ENCODE data around the gene PDF.
"Not testable (repeated sequence)": the region's sequence is repeated elsewhere in the genome, so short reads cannot be mapped to it uniquely, and the experiment has no call there.

PDF gene

GRCh38 chr16:69314534-69314933 lies 15.9 kb downstream of the PDF start:
- no peak for DNase-seq

DNA sequence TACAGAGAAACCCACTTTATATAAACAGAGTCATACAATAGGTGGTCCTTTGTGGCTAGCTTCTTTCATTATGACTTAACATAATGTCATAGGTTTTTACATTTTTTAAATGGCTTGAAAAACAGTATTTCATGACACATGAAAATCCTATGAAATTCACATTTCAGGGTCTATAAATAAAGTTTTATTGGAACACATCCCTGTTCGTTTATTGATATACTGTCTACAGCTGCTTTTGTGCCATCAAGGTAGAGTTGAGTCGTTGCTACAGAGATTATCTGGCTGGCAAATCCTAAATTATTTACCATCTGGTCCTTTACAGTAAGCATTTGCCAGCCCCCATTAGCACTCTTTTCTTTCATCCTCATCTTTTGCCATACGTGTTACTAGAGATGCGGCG lies 16.9 kb downstream of the PDF start:
- no peak for DNase-seq

DNA sequence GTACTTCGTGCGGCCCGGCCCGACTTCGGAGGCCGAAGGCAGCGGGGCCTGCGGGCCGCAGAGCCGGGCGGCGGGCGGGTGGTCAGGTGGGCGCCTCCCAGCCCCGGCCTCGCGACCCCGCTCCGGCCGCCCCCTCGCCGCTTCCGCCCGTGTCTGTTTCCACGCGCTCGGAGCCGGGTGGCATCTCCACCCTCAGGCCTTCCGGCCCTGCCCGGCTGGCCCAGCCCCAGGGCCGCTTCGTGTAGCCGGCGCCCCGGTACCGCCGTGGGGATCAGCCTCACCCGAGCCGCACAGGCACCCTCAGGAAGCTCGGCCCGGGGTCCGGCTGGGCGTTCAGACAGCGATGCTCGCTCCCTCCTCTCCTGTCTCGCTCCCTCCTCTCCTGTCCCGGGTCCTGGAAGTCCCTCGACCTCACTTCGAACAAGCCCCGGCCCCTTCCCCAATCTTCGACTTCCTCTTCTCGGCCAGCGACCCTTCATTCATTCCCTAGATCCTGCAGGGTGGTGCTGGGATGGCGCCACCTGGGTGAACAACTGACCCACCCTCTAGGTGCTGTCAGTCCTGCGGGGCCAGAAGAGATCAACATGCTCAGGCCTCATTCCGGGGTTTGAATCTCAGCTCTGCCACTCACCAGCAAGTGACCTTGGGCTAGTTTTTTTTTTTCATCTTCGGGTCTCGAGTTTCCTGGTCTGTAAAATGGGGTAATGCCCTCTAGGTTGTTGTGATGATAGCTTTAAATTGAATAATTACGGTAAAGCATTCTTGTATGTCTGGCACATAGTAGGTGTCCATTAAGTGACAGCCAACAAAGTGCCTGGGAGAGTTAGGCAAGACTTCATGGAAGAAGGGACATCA lies 18.6 kb downstream of the PDF start:
- DNase-seq, result no peak

GRCh38 chr16:69310653-69311532 lies 19.5 kb downstream of the PDF start, which contains the start of gene VPS4A:
Gene VPS4A, plus strand, starts transcription at chr16:69311350. Its CDS starts 162 bp downstream, at chr16:69311512.
- peak; percentile 98 for DNase-seq

- no peak for DNase-seq
These were observed 21.1 kb downstream of the PDF start for GRCh38 chr16:69309316-69309715.

- DNase-seq, result no peak
These were observed 22.5 kb downstream of the PDF start for GRCh38 chr16:69307856-69308255.

DNA sequence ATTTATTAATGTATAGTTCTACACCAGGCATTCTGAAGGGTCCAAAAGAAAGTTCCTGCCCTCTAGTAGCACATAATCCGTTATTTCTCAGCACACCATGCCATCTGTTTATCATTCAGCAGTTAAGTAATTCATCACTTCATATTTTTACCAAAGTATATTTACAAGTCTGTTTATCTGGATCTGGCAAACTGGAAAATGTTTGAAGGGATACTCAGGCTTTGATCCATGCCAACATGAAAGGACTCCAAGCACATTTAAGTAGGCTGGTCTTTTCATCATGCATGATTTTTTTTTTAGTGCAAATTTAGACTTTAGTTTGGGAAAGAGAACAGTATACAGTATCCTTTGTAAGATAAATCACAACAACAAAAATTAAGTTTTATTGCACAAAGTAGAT lies 23.3 kb downstream of the PDF start:
- DNase-seq, result no peak

- DNase-seq, result peak; percentile 73
These were observed 24.4 kb downstream of the PDF start for GRCh38 chr16:69306031-69306430.

GRCh38 chr16:69302301-69302700 lies 28.1 kb downstream of the PDF start:
- DNase-seq, result no peak

GRCh38 chr16:69301861-69302260 lies 28.5 kb downstream of the PDF start:
- no peak for DNase-seq

GRCh38 chr16:69301187-69301586 lies 29.2 kb downstream of the PDF start:
- DNase-seq, result no peak

DNA sequence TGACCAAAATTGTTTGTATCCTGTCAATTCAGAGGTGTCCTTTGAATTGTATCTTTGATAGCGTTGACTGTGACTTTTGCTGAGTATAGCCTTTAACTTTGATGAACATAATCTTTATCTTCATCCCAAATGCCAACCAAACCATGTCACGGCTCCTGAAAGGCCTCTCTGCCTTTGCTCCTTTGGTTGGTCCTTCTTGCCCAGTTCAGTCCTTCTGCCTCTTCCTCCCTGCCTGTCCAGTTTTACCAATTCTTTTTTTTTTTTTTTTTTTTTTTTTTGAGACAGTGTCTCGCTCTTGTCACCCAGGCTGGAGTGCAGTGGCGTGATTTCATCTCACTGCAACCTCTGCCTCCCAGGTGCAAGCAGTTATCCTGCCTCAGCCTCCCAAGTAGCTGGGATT lies 32.1 kb downstream of the PDF start:
- no peak for DNase-seq

- not testable (repeated sequence) for DNase-seq
These were observed 33.6 kb downstream of the PDF start for GRCh38 chr16:69296771-69297170.

- no peak for DNase-seq
These were observed 36.3 kb downstream of the PDF start for GRCh38 chr16:69294051-69294450.

DNA sequence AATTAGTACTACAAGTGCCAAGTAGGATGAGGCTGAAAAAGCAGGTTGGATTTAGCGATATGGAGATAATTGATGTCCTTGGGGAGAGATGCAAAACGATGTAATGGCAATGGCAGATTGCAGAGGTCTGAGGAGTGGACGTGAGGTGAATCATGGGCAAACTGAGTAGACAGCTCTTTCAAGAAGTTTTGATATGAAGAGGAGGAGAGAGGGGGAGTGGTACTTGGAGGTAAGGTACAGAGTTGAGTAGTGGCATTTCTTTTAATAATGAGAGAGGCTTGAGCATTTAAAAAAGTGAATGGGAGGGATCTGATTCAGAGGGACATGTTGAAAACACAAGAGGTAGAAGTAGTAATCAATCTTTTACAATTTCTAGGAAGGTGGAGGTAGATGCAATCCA lies 37.0 kb downstream of the PDF start:
- DNase-seq, result no peak

- not testable (repeated sequence) for DNase-seq
These were observed 38.7 kb downstream of the PDF start for GRCh38 chr16:69291657-69292056.

DNA sequence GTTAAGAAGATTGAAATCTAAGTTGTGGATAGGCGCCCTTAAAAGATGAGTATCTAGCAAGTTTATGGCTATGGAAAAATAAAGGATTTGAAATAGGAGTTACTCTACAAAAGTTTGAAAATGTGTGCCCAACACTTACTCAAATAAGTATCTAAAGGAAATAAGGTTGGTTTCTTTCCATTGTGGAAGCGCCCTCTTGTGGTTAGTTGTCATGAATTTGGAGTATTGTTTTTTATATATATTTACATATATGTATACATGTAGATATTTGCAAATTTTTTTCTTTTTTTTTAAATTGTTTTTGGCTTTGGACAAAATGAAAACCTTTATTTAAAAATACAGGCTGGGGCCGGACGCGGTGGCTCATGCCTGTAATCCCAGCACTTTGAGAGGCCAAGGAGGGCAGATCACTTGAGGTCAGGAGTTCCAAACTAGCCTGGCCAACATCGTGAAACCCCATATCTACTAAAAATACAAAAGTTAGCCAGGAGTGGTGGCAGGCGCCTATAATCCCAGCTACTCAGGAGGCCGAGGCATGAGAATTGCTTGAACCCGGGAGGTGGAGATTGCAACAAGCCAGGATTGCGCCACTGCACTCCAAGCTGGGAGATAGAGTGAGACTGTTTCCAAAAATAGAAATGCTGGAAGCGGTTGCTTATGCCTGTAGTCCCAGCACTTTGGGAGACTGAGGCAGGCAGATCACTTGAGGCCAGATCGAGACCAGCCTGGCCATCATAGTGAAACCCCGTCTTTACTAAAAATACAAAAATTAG lies 43.3 kb downstream of the PDF start:
- peak; percentile 54 for DNase-seq

GRCh38 chr16:69285240-69285639 lies 45.1 kb downstream of the PDF start:
- DNase-seq, result no peak

DNA sequence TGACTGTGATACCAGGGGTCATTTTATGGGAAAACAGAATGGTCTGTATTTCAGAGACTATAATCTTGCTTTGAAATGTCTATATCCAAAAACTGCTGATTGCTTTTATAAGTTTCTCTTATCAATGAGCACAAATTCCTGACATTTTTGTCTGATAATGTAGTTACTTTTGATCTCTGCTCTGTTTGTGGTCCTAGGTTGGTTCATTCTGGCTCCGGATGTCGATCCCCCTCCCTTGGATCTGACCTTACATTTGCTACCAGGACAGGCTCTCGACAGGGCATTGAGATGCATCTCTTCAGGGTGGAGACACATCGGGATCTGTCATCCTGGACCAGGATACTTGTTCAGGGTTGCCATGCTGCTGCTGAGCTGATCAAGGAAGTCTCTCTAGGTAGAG lies 46.5 kb downstream of the PDF start:
- DNase-seq, result no peak

DNA sequence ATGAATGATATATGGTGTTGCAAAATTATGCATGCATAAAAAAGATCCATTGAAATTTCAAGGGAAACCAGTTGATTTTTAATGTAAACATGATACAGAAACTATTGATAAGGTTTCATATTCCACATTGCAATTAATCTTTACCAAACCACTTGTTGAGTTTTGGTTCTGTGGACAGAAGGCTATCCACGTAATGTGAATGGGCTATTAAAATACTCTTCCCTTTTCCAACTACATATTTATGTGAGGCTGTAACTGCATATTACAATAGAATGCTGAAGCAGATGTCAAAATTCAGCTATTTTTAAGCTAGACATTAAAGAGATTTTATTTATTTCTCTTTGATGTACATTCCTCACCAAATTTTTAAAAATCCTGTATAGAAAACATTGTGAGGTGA lies 53.0 kb downstream of the PDF start:
- no peak for DNase-seq
